Endothelial cell (in vitro differentiated cells): Measurements from ENCODE around the gene GRIN1. TPM values are rescaled to one million over a fixed set of nuclear protein-coding genes. Genes with fewer than 3 reads are reported as not detected.

Source experiments
- DNase-seq: peaks from one replicate; pipeline ENCODE4 v3.0.0; 2021; ENCODE audit warnings: low spot score
- H3K27ac Mint-ChIP-seq: one replicate; pipeline ENCODE4 v1.8.0; 2021; ENCODE audit warnings: mixed read lengths, inconsistent platforms; ENCODE audit not compliant: unreplicated experiment
- H3K27me3 Mint-ChIP-seq: one replicate; pipeline ENCODE4 v1.8.0; 2021; ENCODE audit warnings: mild to moderate bottlenecking, moderate library complexity, mixed read lengths, inconsistent platforms; ENCODE audit not compliant: unreplicated experiment
- H3K36me3 Mint-ChIP-seq: one replicate; pipeline ENCODE4 v1.8.0; 2021; ENCODE audit warnings: mild to moderate bottlenecking, low read depth, mixed read lengths, inconsistent platforms; ENCODE audit not compliant: unreplicated experiment
- H3K4me1 Mint-ChIP-seq: one replicate; pipeline ENCODE4 v1.8.0; 2021; ENCODE audit warnings: mild to moderate bottlenecking, mixed read lengths, inconsistent platforms; ENCODE audit not compliant: unreplicated experiment
- H3K4me3 Mint-ChIP-seq: one replicate; pipeline ENCODE4 v1.8.0; 2021; ENCODE audit warnings: mild to moderate bottlenecking, mixed read lengths, inconsistent platforms; ENCODE audit not compliant: unreplicated experiment
- H3K9me3 Mint-ChIP-seq: one replicate; pipeline ENCODE4 v1.8.0; 2021; ENCODE audit warnings: mixed read lengths, inconsistent platforms; ENCODE audit not compliant: unreplicated experiment
- total RNA-seq: library from RNA; stranded (reverse); fragmentation: NEBNext Ultra II Directional; extraction: Animal tissue kit (Norgen Biotek cat#: 25700); gene quantifications from one replicate; pipeline ENCODE4 v1.2.1, GENCODE V29; 2021; ENCODE audit not compliant: unreplicated experiment
- TF ChIP-seq, protein P1 (sequence below): fragments of 200-600 bp; sonication (generic); IDR thresholded peaks from one replicate; pipeline ENCODE4 v1.5.0; 2021; ENCODE audit warnings: antibody characterized with exemption; ENCODE audit not compliant: unreplicated experiment

Gene GRIN1
- total RNA-seq, 1 donor from 2014 or later: not detected

DNA sequence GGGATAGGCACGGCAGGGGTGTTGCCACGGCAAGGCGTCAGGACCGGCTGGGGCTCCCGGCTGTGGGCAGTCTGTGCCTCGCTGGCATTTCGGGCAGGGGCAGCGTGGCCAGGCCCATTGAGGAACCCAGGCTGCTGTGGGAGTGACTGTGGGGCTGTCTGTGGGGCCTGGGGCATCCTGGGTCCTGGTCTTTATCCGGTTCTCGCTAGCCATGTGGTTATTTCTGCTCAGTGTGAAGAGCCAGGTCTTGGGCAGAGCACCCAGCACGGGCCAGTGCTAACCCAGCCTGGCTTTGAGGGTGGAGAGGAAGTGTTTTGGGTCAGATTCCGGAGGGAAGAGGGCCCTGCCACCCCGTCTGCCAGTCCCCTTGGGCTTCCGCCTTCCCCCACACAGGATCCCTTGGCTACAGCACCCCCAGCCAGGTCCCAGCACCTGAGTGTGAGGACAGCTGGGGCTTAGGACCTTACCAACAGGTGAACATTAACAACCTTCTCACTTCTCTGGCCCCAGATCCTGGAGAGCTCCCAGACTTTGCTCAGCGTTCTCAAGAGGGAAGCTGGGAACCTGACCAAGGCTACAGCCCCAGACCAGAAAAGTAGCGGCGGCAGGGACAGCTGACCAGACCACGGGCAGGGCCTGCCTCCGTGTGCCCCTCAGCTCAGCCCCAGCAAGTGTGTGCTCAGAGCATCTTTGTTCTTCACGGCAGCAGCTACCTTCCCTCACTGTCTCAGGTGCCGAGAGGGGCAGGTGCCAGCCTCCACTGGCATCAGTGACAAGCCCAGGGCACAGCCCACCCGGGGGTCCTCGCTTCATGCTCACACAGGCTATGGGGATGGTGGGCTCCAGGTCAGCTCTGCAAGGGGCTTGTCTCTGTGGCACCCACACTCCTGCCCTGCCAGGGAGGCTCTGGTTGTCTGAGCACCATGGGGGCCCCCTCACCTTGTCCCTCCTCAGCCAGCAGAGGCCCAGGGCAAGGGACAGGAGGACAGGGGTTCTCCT lies 50.6 kb downstream of the GRIN1 start:
- TF ChIP-seq, protein P1, sequence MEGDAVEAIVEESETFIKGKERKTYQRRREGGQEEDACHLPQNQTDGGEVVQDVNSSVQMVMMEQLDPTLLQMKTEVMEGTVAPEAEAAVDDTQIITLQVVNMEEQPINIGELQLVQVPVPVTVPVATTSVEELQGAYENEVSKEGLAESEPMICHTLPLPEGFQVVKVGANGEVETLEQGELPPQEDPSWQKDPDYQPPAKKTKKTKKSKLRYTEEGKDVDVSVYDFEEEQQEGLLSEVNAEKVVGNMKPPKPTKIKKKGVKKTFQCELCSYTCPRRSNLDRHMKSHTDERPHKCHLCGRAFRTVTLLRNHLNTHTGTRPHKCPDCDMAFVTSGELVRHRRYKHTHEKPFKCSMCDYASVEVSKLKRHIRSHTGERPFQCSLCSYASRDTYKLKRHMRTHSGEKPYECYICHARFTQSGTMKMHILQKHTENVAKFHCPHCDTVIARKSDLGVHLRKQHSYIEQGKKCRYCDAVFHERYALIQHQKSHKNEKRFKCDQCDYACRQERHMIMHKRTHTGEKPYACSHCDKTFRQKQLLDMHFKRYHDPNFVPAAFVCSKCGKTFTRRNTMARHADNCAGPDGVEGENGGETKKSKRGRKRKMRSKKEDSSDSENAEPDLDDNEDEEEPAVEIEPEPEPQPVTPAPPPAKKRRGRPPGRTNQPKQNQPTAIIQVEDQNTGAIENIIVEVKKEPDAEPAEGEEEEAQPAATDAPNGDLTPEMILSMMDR: no peak
- DNase-seq: no peak
- Mint-ChIP-seq H3K27me3 (peaks cover 9% of the 10 kb centered on the region), H3K27ac (peak overlapping the region; percentile 57), H3K36me3 (peaks cover under 1% of the 10 kb centered on the region), H3K9me3 (no peaks in the 10 kb centered on the region), H3K4me3 (peak overlapping the region; percentile 96), H3K4me1 (peaks cover 11% of the 10 kb centered on the region)

DNA sequence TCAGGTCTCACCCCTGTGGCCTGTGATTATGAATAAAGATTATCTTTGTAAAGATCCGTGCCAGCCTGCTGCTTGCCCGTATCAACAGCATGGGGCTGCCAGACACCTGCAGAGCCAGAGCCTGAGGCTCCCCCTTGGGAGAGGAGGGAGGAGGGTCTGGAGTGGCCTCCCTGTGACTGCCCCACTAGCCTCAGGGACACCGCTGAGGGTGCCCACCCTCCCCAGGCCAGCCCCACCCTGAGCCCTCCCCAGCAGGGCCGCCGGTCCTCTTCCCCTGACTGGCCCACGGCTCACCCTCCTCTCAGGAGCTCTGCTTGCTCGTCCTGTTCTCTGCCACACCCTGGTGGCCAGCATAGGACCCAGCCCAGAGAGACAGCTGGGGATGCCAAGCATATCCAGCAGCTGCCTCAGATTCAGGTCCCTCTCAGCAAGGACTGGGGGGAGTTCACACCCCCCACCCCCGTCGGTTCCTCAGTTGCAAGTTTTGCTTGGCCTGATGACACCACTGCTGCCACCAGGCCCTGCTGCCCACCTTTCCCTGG lies 51.4 kb downstream of the GRIN1 start:
- Mint-ChIP-seq H3K4me1 (peaks cover 11% of the 10 kb centered on the region), H3K36me3 (no peaks in the 10 kb centered on the region), H3K27me3 (peaks cover 8% of the 10 kb centered on the region), H3K4me3 (no peak overlapping the region), H3K27ac (no peak overlapping the region), H3K9me3 (no peaks in the 10 kb centered on the region)
- TF ChIP-seq, protein P1: no peak
- DNase-seq: no peak

DNA sequence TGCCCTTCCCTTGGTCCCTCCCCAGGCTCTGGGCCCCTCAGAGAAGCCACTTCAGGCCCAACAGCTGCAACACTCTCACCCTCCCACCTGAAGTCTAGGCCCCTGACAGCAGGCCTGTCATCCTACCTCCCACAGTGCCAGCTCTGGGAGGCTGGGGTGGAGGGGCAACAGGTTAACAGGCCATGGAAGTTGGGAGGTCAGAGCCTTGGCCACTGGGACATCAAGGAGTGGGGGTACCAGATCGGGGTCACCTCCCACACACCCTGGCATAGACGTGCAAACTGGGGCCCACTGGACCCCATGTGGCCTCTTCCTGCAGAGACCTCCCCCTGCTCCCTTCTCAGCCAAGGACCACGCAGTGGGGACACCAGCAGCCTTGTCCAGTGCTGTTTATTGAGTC lies 52.3 kb downstream of the GRIN1 start:
- H3K4me1 Mint-ChIP-seq: peaks cover 11% of the 10 kb centered on the region
- H3K4me3 Mint-ChIP-seq: no peak overlapping the region
- TF ChIP-seq, protein P1: no peak

GRCh38 chr9:137191691-137192447 lies 52.9 kb downstream of the GRIN1 start:
- Mint-ChIP-seq H3K36me3 (no peaks in the 10 kb centered on the region), H3K9me3 (no peaks in the 10 kb centered on the region), H3K4me3 (no peak overlapping the region), H3K4me1 (peaks cover 11% of the 10 kb centered on the region), H3K27me3 (peaks cover 10% of the 10 kb centered on the region), H3K27ac (no peak overlapping the region)
- no peak for DNase-seq
- TF ChIP-seq, protein P1: no peak

More for the DNA sequence above, 52.3 kb downstream of the GRIN1 start:
- no peak for DNase-seq
- Mint-ChIP-seq H3K36me3 (no peaks in the 10 kb centered on the region), H3K9me3 (no peaks in the 10 kb centered on the region), H3K27ac (no peak overlapping the region), H3K27me3 (peaks cover 7% of the 10 kb centered on the region)
